Suprapubic skin (tissue), 4 donors: ENCODE data around the gene SKOR2. TPM values are rescaled to one million over a fixed set of nuclear protein-coding genes. Genes with fewer than 3 reads are reported as not detected.

Experiments
- DNase-seq, 2 donors: peaks; one replicate each; pipeline ENCODE4 v3.0.0-alpha.2; 2019; ENCODE audit warnings: low spot score in 2 of 2
- H3K27ac ChIP-seq: fragments of 200-600 bp; sonication (generic); one replicate; pipeline ENCODE4 v1.5.1; 2019
- H3K27me3 ChIP-seq: fragments of 200-600 bp; sonication (generic); one replicate; pipeline ENCODE4 v1.5.1; 2019
- H3K36me3 ChIP-seq: fragments of 200-600 bp; sonication (generic); one replicate; pipeline ENCODE4 v1.5.1; 2019
- H3K4me1 ChIP-seq: fragments of 200-600 bp; sonication (generic); one replicate; pipeline ENCODE4 v1.5.1; 2019
- H3K4me3 ChIP-seq: fragments of 200-600 bp; sonication (generic); one replicate; pipeline ENCODE4 v1.5.1; 2019; ENCODE audit warnings: mild to moderate bottlenecking
- H3K9me3 ChIP-seq: fragments of 200-600 bp; sonication (generic); one replicate; pipeline ENCODE4 v1.5.1; 2019
- EP300 ChIP-seq: sonication (generic); formaldehyde crosslinking; IDR thresholded peaks from one replicate; pipeline ENCODE4 v1.6.1; 2017; ENCODE audit warnings: antibody characterized with exemption
- POLR2A ChIP-seq, 2 donors: fragments of 450-650 bp; IDR thresholded peaks; one replicate each; pipeline ENCODE4 v1.6.1; 2017; ENCODE audit warnings: antibody characterized with exemption in 2 of 2, mild to moderate bottlenecking in 2 of 2, moderate library complexity in 2 of 2
- POLR2AphosphoS5 ChIP-seq, 3 donors: sonication (generic); formaldehyde crosslinking; IDR thresholded peaks; one replicate each; pipeline ENCODE4 v1.6.1; 2017; ENCODE audit warnings: antibody characterized with exemption in 3 of 3
- WGBS: methylation state at CpG from one replicate; pipeline ENCODE4 v1.1.5; 2018; 5-methylcytosine and 5-hydroxymethylcytosine counted together
- total RNA-seq, 4 donors: library from RNA; depleted of rRNA; stranded (reverse); fragments of >200 nt; gene quantifications; one replicate each; pipeline ENCODE4 v1.1.0, GENCODE V29; 2016
- TF ChIP-seq, protein P1 (sequence below), 2 donors: fragments of 200-600 bp in 1 of 2; fragments of 450-650 bp in 1 of 2; sonication (generic) in 1 of 2; IDR thresholded peaks; one replicate each; pipeline ENCODE4 v1.5.1; 2016 to 2019; ENCODE audit warnings: antibody characterized with exemption in 2 of 2, mild to moderate bottlenecking in 1 of 2, moderate library complexity in 1 of 2

Gene SKOR2
- total RNA-seq, 4 donors from 2014 or later, result not detected

DNA sequence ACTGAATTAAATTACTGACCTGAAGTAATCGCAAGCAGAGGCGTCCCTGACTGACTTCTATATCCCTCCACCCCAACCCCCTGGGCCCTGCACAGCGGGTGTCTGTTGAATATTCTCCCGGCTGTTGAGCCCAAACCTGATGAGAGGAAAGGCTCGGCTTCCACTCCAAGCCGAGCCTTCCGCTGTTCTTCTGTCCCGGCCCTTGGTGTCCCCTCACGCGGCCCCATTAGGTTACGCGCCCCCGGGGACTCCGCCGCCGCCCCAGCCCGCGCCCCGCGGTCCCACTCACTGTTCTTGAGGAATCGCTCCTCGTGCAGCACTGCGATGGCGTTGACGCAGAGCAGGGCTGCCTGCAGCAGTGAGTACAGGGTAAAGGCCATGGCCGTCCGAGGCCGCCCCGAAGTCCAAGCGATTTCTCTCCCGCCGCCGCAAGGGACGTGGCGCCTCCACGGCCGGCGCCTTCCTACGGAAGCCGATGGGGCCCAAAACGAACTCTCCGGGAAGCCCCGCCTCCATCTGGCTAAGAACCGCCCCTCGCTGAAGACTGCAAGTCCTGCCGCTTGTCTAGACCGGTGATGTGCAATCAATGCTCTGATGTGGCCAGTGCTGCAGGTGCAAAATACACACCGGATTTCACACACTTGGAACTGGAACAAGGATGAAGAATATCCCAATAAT, 75.4 kb downstream of the SKOR2 start, which contains the start of gene IER3IP1:
TSS of gene IER3IP1 (minus strand) at position 467 of the 678 bp plus-strand sequence. CDS start at position 380, 87 bp downstream.
- H3K4me1 ChIP-seq, result peaks cover 19% of the 10 kb centered on the region
- peak within 1 kb of the TSS; percentile 97 for H3K4me3 ChIP-seq
- no peaks in the 10 kb centered on the region for H3K9me3 ChIP-seq
- no peaks in the 10 kb centered on the region for H3K27me3 ChIP-seq
- peak within 1 kb of the TSS; percentile 88 for H3K27ac ChIP-seq
- TF ChIP-seq POLR2A (IDR thresholded peaks at IDR 0.05) (peak in 1 of 2 donors; percentile 41), POLR2AphosphoS5 (IDR thresholded peaks at IDR 0.05) (peak in 2 of 3 donors; percentile 74 to 96), EP300 (no peak)
- TF ChIP-seq, protein P1, sequence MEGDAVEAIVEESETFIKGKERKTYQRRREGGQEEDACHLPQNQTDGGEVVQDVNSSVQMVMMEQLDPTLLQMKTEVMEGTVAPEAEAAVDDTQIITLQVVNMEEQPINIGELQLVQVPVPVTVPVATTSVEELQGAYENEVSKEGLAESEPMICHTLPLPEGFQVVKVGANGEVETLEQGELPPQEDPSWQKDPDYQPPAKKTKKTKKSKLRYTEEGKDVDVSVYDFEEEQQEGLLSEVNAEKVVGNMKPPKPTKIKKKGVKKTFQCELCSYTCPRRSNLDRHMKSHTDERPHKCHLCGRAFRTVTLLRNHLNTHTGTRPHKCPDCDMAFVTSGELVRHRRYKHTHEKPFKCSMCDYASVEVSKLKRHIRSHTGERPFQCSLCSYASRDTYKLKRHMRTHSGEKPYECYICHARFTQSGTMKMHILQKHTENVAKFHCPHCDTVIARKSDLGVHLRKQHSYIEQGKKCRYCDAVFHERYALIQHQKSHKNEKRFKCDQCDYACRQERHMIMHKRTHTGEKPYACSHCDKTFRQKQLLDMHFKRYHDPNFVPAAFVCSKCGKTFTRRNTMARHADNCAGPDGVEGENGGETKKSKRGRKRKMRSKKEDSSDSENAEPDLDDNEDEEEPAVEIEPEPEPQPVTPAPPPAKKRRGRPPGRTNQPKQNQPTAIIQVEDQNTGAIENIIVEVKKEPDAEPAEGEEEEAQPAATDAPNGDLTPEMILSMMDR (IDR thresholded peaks at IDR 0.05), result no peak
- H3K36me3 ChIP-seq, result no peaks in the 10 kb centered on the region
- 2% methylated on average over 18 of the region's 48 CpGs for WGBS
- DNase-seq, result peak; percentile 93

DNA sequence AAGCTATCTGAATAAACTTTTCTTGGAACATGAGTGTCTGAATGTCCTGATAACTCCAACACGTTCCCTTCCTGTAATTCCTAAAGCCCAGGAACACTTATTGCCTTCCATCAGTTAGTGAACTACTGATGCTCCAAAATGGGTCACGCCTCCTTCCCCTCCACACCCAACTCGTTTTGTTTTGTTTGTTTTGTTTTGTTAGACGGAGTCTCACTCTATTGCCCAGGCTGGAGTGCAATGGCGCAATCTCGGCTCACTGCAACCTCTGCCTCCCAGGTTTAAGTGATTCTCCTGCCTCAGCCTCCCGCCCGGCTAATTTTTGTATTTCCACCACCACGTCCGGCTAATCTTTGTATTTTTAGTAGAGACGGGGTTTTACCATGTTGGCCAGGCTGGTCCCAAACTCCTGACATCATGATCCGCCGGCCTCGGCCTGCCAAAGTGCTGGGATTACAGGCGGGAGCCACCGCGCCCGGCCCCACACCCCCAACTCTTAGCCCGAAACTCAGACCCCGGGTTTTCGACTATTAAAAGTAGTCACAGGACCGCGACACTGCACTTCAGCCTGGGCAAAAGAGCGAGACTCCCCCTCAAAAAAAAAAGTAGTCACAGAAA, 76.1 kb downstream of the SKOR2 start:
- Histone ChIP-seq H3K9me3 (no peaks in the 10 kb centered on the region), H3K4me3 (peak overlapping the region; percentile 97), H3K27me3 (no peaks in the 10 kb centered on the region), H3K27ac (peak overlapping the region; percentile 88), H3K36me3 (no peaks in the 10 kb centered on the region), H3K4me1 (peaks cover 19% of the 10 kb centered on the region)
- no peak for DNase-seq
- WGBS, result 2% methylated on average over 24 of the region's 24 CpGs
- no peak for TF ChIP-seq POLR2A (IDR thresholded peaks at IDR 0.05)

DNA sequence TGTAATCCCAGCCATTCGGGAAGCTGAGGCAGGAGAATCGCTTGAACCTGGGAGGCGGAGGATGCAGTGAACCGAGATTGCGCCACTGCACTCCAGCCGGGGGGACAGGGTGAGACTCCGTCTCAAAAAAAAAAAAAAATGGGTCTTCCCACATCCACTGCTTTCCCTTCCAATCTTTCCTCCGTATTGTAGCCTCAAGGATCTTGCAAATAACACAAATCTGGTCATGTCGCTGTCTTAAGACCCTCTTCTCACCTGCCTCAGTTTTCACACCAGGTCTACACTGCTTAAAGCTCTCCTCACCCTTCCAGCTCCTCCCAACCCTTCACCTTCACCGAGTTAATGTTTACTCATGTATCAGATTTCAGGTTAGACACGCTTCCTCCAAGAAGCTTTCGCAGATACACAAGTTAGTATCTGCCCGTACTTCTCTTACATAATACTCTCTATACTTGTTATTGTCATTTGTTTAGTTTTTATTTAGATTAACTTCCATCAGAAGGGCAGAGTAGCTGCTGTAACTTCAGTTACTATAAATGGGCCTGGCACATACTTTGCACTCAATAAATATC, 76.8 kb downstream of the SKOR2 start:
- WGBS, result 71% methylated on average over 13 of the region's 13 CpGs
- TF ChIP-seq, protein P1 (IDR thresholded peaks at IDR 0.05), result no peak
- TF ChIP-seq POLR2AphosphoS5 (IDR thresholded peaks at IDR 0.05), result no peak
- TF ChIP-seq POLR2A (IDR thresholded peaks at IDR 0.05), result no peak
- no peak for TF ChIP-seq EP300
- no peak for DNase-seq
- Histone ChIP-seq H3K36me3 (no peaks in the 10 kb centered on the region), H3K4me1 (peaks cover 19% of the 10 kb centered on the region), H3K9me3 (no peaks in the 10 kb centered on the region), H3K4me3 (peak overlapping the region; percentile 97), H3K27me3 (no peaks in the 10 kb centered on the region), H3K27ac (no peak overlapping the region)

DNA sequence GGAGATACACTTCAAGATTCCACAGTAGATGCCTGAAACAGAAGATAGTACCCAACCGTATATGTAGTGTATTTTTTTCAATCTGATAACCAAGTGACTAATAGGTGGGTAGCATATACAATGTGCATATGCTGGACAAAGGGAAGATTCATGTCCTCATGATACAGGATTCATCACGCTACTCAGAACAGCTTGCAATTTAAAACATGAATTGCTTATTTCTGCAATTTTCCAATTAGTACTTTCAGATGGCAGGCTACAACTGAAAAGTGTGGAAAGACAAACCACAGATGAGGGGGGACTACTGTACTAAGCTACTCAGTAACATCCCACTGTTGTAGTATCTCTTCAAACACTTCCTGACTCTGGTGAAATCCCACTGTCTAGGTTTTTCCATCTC, 79.0 kb downstream of the SKOR2 start:
- H3K9me3 ChIP-seq, result no peaks in the 10 kb centered on the region
- H3K4me1 ChIP-seq, result peaks cover 19% of the 10 kb centered on the region
- no peaks in the 10 kb centered on the region for H3K27me3 ChIP-seq
- 77% methylated on average over 2 of the region's 2 CpGs for WGBS
- TF ChIP-seq EP300 (no peak), POLR2A (IDR thresholded peaks at IDR 0.05) (no peak), POLR2AphosphoS5 (IDR thresholded peaks at IDR 0.05) (no peak)
- TF ChIP-seq, protein P1 (IDR thresholded peaks at IDR 0.05), result no peak
- no peak overlapping the region for H3K4me3 ChIP-seq
- DNase-seq, result no peak
- no peaks in the 10 kb centered on the region for H3K36me3 ChIP-seq
- H3K27ac ChIP-seq, result no peak overlapping the region

DNA sequence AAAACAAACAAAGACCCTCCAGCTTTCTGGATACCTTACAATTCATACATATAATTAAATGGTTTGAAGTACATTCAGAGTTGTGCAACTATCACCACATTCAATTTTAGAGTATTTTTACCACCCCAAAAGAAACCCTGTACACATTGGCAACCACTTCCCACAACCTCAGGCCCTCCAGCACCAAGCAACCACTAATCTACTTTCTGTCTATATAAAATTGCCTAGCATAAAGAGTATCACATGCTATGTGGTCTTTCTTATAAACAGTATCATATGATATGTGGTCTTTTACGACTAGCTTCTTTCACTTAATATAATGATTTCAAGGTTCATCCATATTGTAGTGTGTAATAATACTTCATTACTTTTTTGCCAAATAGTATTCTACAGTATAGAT, 82.5 kb downstream of the SKOR2 start:
- WGBS, result 70% methylated on average over 1 of the region's 1 CpG
- H3K4me1 ChIP-seq, result peaks cover 3% of the 10 kb centered on the region
- no peak for DNase-seq
- no peaks in the 10 kb centered on the region for H3K27me3 ChIP-seq
- no peaks in the 10 kb centered on the region for H3K36me3 ChIP-seq
- TF ChIP-seq POLR2A (IDR thresholded peaks at IDR 0.05) (no peak), POLR2AphosphoS5 (IDR thresholded peaks at IDR 0.05) (no peak), EP300 (no peak)
- TF ChIP-seq, protein P1 (IDR thresholded peaks at IDR 0.05), result no peak
- no peaks in the 10 kb centered on the region for H3K9me3 ChIP-seq
- H3K27ac ChIP-seq, result no peak overlapping the region
- H3K4me3 ChIP-seq, result no peak overlapping the region
